ENCODE results near the gene RBM39. TPM values are rescaled to one million over a fixed set of nuclear protein-coding genes. Genes with fewer than 3 reads are reported as not detected.

RBM39 gene
- total and polyA plus RNA-seq, 10 of the 15 experiments (the other 5 are each of a cell fraction or from before 2014, with no cell fraction given): 135 to 280 (median 217) TPM

DNA sequence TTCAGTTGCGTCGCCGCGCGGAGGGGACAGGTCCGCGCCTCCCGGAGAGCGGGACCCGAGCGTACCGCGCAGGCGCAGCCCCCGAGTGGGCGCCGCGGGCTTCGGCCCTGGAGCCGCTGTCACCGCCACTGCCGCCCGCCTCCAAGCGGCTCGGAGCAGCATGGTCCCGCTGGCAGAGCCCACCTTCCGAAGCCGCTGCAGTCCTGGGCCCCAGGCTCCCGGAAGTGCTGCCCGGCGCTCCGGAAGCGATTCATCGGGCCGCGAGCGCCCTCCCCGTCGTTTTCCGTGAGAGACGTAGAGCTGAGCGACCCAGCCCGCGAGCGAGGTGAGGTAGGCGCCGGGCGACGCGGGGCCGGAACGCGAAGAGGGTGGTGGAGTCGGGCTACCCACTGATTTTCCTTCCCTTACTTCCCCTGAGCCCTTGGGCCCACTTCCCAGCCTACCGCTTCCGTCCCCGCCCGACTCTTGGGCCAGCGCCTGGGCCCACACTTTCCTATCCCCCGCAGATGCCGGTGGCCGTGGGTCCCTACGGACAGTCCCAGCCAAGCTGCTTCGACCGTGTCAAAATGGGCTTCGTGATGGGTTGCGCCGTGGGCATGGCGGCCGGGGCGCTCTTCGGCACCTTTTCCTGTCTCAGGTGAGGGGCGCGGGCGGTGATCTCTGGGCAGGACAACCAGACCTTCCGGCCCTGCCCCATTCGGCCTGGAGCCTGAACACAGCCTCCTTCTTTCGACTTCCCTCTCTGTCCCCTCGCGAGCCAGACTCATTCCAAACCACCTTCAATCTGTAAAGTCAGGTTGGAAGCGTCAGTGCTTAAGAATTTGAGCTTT lies 42.7 kb downstream of the RBM39 start, which contains the start of the genes NFS1 and ROMO1:
Gene NFS1 (minus strand): TSS at position 226 of the 830 bp plus-strand sequence. CDS start 64 bp downstream, at position 162.
Gene ROMO1 (plus strand): TSS at position 279 of the 830 bp plus-strand sequence. CDS start 228 bp downstream, at position 507.
- Histone ChIP-seq H2AFZ (ENCODE audit: control insufficient read depth, low read depth, low read length) (peak within 1 kb of the TSS; percentile 97), H3K4me3 (peak within 1 kb of the TSS; percentile 71), H3K9ac (ENCODE audit: control insufficient read depth, insufficient read depth, low read length) (peak within 1 kb of the TSS; percentile 96), H4K20me1 (ENCODE audit: control insufficient read depth, insufficient read depth) (no peaks in the 10 kb centered on the region; the same call in 1 of the 2 replicates), H3K27ac (ENCODE audit: control insufficient read depth, insufficient read depth) (peak within 1 kb of the TSS; percentile 87), H3K4me2 (ENCODE audit: control insufficient read depth, insufficient read depth) (peak within 1 kb of the TSS; percentile 95), H3K27me3 (replicated peaks in 1 of 2; ENCODE audit: control insufficient read depth in 2 of 2, insufficient read depth in 2 of 2, low read length in 1 of 2) (no peaks in the 10 kb centered on the region), H3K79me2 (ENCODE audit: control insufficient read depth, insufficient read depth, low read length) (peaks cover 27% of the 10 kb centered on the region), H3K4me1 (ENCODE audit: control insufficient read depth, insufficient read depth, low read length) (peaks cover 11% of the 10 kb centered on the region; the same call in 1 of the 2 replicates), H3K36me3 (ENCODE audit: control insufficient read depth in 2 of 2, insufficient read depth in 2 of 2, low read length in 1 of 2) (peaks cover 4 to 25% of the 10 kb centered on the region in 2 experiments), H3K9me3 (replicated peaks; ENCODE audit: control insufficient read depth, insufficient read depth, low read length) (no peaks in the 10 kb centered on the region)
- ChIA-PET SMC1A (ENCODE audit: uncharacterized antibody, unreplicated experiment) (interaction anchor here (1.0 kb wide), 1 partner anchor 10 kb away, joined by 3 read pairs; no protein-coding TSS in a partner anchor), CTCF (interaction anchor here (1.1 to 1.5 kb wide), 5 partner anchors 10 to 80 kb away, joined by 3 to 4 read pairs (median 3); partner anchors contain the start of gene RBM39), RAD21 (ENCODE audit: unreplicated experiment) (interaction anchor here (1.0 to 1.2 kb wide), 3 partner anchors 36 to 211 kb away, joined by 3 to 4 read pairs (median 3); no protein-coding TSS in a partner anchor), POLR2A (interaction anchor here (0.7 to 3.6 kb wide), 4 partner anchors 12 to 43 kb away, joined by 3 to 20 read pairs (median 7); partner anchors contain the start of gene RBM39)
- no peak for FAIRE-seq
- peak; percentile 36 for DNase-seq (ENCODE audit: low read depth, low spot score)
- intact Hi-C loops (cut with micrococcal nuclease; ENCODE audit: unreplicated experiment): loop anchor here (2.0 to 5.0 kb wide), 2 partner anchors 97 to 237 kb away; no protein-coding TSS in a partner anchor
- in situ Hi-C loops (cut with MboI): no loop called here
- BruUV-seq (replicated peaks): TSS peak; percentile 84
- ATAC-seq: peak; percentile 93
- WGBS (ENCODE audit: insufficient coverage, insufficient replicate concordance, low lambda C conversion rate, missing lambda C conversion rate): 1% methylated on average over 77 of the region's 81 CpGs
- no peak for TF ChIP-seq EP300 (IDR thresholded peaks at IDR 0.05; ENCODE audit: borderline replicate concordance in 1 of 2, control insufficient read depth in 1 of 2, low read depth in 2 of 2, low read length in 2 of 2)
- peak; percentile 62; the same call in 1 of the 2 replicates for TF ChIP-seq YY1 (IDR thresholded peaks at IDR 0.05; ENCODE audit: low read depth, low read length)
- TF ChIP-seq, protein P1, sequence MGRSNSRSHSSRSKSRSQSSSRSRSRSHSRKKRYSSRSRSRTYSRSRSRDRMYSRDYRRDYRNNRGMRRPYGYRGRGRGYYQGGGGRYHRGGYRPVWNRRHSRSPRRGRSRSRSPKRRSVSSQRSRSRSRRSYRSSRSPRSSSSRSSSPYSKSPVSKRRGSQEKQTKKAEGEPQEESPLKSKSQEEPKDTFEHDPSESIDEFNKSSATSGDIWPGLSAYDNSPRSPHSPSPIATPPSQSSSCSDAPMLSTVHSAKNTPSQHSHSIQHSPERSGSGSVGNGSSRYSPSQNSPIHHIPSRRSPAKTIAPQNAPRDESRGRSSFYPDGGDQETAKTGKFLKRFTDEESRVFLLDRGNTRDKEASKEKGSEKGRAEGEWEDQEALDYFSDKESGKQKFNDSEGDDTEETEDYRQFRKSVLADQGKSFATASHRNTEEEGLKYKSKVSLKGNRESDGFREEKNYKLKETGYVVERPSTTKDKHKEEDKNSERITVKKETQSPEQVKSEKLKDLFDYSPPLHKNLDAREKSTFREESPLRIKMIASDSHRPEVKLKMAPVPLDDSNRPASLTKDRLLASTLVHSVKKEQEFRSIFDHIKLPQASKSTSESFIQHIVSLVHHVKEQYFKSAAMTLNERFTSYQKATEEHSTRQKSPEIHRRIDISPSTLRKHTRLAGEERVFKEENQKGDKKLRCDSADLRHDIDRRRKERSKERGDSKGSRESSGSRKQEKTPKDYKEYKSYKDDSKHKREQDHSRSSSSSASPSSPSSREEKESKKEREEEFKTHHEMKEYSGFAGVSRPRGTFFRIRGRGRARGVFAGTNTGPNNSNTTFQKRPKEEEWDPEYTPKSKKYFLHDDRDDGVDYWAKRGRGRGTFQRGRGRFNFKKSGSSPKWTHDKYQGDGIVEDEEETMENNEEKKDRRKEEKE (IDR thresholded peaks at IDR 0.05): no peak
- TF ChIP-seq TAF1 (IDR thresholded peaks at IDR 0.05; ENCODE audit: borderline replicate concordance, low read depth, low read length): peak; percentile 82; the same call in 1 of the 2 replicates
- TF ChIP-seq BHLHE40 (IDR thresholded peaks at IDR 0.05; ENCODE audit: borderline replicate concordance in 1 of 2, low read depth in 2 of 2, low read length in 1 of 2): no peak; a peak in 2 of 4 replicates
- TF ChIP-seq, protein P2, sequence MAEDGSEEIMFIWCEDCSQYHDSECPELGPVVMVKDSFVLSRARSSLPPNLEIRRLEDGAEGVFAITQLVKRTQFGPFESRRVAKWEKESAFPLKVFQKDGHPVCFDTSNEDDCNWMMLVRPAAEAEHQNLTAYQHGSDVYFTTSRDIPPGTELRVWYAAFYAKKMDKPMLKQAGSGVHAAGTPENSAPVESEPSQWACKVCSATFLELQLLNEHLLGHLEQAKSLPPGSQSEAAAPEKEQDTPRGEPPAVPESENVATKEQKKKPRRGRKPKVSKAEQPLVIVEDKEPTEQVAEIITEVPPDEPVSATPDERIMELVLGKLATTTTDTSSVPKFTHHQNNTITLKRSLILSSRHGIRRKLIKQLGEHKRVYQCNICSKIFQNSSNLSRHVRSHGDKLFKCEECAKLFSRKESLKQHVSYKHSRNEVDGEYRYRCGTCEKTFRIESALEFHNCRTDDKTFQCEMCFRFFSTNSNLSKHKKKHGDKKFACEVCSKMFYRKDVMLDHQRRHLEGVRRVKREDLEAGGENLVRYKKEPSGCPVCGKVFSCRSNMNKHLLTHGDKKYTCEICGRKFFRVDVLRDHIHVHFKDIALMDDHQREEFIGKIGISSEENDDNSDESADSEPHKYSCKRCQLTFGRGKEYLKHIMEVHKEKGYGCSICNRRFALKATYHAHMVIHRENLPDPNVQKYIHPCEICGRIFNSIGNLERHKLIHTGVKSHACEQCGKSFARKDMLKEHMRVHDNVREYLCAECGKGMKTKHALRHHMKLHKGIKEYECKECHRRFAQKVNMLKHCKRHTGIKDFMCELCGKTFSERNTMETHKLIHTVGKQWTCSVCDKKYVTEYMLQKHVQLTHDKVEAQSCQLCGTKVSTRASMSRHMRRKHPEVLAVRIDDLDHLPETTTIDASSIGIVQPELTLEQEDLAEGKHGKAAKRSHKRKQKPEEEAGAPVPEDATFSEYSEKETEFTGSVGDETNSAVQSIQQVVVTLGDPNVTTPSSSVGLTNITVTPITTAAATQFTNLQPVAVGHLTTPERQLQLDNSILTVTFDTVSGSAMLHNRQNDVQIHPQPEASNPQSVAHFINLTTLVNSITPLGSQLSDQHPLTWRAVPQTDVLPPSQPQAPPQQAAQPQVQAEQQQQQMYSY (CRISPR knock-in tag; IDR thresholded peaks at IDR 0.05): no peak
- TF ChIP-seq POLR2AphosphoS5 (IDR thresholded peaks at IDR 0.05; ENCODE audit: low read length): peak; percentile 78; the same call in 1 of the 2 replicates
- TF ChIP-seq CEBPB (IDR thresholded peaks at IDR 0.05; ENCODE audit: borderline replicate concordance in 1 of 2, low read depth in 2 of 2, low read length in 2 of 2): no peak
- TF ChIP-seq ZZZ3 (IDR thresholded peaks at IDR 0.05; ENCODE audit: control insufficient read depth, insufficient read length, low read depth): no peak
- peak; percentile 89; the same call in 1 of the 2 replicates for TF ChIP-seq LARP7 (IDR thresholded peaks at IDR 0.05)
- no peak for TF ChIP-seq ZBED1 (IDR thresholded peaks at IDR 0.05; ENCODE audit: borderline replicate concordance)

Data from GM12878 (cell line).